Naive thymus-derived CD4-positive, alpha-beta T cell (primary cell): ENCODE measurements around the gene S100A16. TPM values are rescaled to one million over a fixed set of nuclear protein-coding genes. Genes with fewer than 3 reads are reported as not detected.

Experiments
- ATAC-seq: fragments of 150-1000 bp; cut with Tn5 transposase; 2 replicates; pipeline ENCODE4 v1.10.0; 2021; ENCODE audit warnings: mild to moderate bottlenecking, moderate library complexity
- CTCF ChIA-PET: fragments of 350-600 bp; sonication (Branson Sonifier 250); formaldehyde crosslinking; loops from one replicate; lab custom pipeline; 2021; ENCODE audit warnings: antibody characterized with exemption; lab: Charles Lee
- POLR2A ChIA-PET: fragments of 350-600 bp; sonication (Branson Sonifier 250); formaldehyde crosslinking; loops from one replicate; lab custom pipeline; 2021; ENCODE audit warnings: antibody characterized with exemption, inconsistent platforms; lab: Charles Lee
- DNase-seq, 9 donors: peaks; one replicate each; pipeline versions ENCODE4 v3.0.0 to v3.0.0-alpha.2; 2020 to 2022; ENCODE audit warnings: mixed read lengths in 1 of 9
- H3K27ac ChIP-seq: one replicate; pipeline ENCODE4 v1.7.0; 2013; ENCODE audit warnings: mild to moderate bottlenecking, low read depth, low read length, moderate library complexity
- H3K27me3 ChIP-seq, 2 donors: one replicate each; pipeline ENCODE4 v1.7.0; 2013; ENCODE audit warnings: low read length in 2 of 2, mild to moderate bottlenecking in 2 of 2, moderate library complexity in 2 of 2; ENCODE audit not compliant: control insufficient read depth in 2 of 2, insufficient read depth in 2 of 2
- H3K36me3 ChIP-seq, 3 experiments: 1 replicate in 2 of 3; 2 replicates in 1 of 3; pipeline ENCODE4 v1.7.0; 2013; ENCODE audit warnings: low read length in 3 of 3, mild to moderate bottlenecking in 3 of 3, moderate library complexity in 1 of 3; ENCODE audit not compliant: insufficient read depth in 3 of 3, control insufficient read depth in 2 of 3
- H3K4me1 ChIP-seq, 2 donors: one replicate each; pipeline ENCODE4 v1.7.0; 2013; ENCODE audit warnings: low read length in 2 of 2, mild to moderate bottlenecking in 2 of 2, moderate library complexity in 1 of 2; ENCODE audit not compliant: control insufficient read depth in 2 of 2, insufficient read depth in 2 of 2
- H3K4me3 ChIP-seq: 2 replicates; pipeline ENCODE4 v1.7.0; 2013; ENCODE audit warnings: mild to moderate bottlenecking, low read length
- H3K9me3 ChIP-seq, 3 experiments: 1 replicate in 2 of 3; 2 replicates in 1 of 3; pipeline ENCODE4 v1.7.0; 2013; ENCODE audit warnings: low read length in 3 of 3; ENCODE audit not compliant: control insufficient read depth in 2 of 3
- H3K27ac Mint-ChIP-seq, 9 donors: one replicate each; pipeline ENCODE4 v1.8.0; 2020 to 2022; ENCODE audit warnings: mixed read lengths in 9 of 9, mild to moderate bottlenecking in 8 of 9, moderate library complexity in 5 of 9, inconsistent platforms in 2 of 9
- H3K27me3 Mint-ChIP-seq, 5 donors: one replicate each; pipeline ENCODE4 v1.8.0; 2021 to 2022; ENCODE audit warnings: mixed read lengths in 5 of 5, mild to moderate bottlenecking in 1 of 5
- H3K36me3 Mint-ChIP-seq, 5 donors: one replicate each; pipeline ENCODE4 v1.8.0; 2020 to 2022; ENCODE audit warnings: mixed read lengths in 5 of 5, mild to moderate bottlenecking in 3 of 5, inconsistent platforms in 1 of 5
- H3K4me1 Mint-ChIP-seq, 7 donors: one replicate each; pipeline ENCODE4 v1.8.0; 2020 to 2022; ENCODE audit warnings: mixed read lengths in 7 of 7, mild to moderate bottlenecking in 3 of 7, inconsistent platforms in 1 of 7
- H3K4me3 Mint-ChIP-seq, 10 donors: one replicate each; pipeline ENCODE4 v1.8.0; 2020 to 2022; ENCODE audit warnings: mild to moderate bottlenecking in 10 of 10, mixed read lengths in 10 of 10, moderate library complexity in 6 of 10, inconsistent platforms in 2 of 10
- H3K9me3 Mint-ChIP-seq, 11 donors: one replicate each; pipeline ENCODE4 v1.8.0; 2020 to 2022; ENCODE audit warnings: mixed read lengths in 11 of 11, mild to moderate bottlenecking in 4 of 11, inconsistent platforms in 1 of 11, moderate library complexity in 1 of 11
- intact Hi-C, 2 donors: fragments of 100-400 bp; cut with micrococcal nuclease; formaldehyde crosslinking; loops; one replicate each; pipeline ENCODE4 v1.15.1; 2023
- polyA plus RNA-seq, 2 donors: library from polyadenylated mRNA; unstranded; fragments of 300-500 nt; fragmentation: Illumina TruSeq; gene quantifications; one replicate each; pipeline ENCODE4 v1.2.3, GENCODE V29; 2021
- total RNA-seq, 6 experiments: library from RNA in 5 of 6; stranded (reverse) in 5 of 6; gene quantifications; 1 replicate in 5 of 6; 2 replicates in 1 of 6; pipeline ENCODE4 v1.2.3 and lab custom pipeline; 2021 to 2026

S100A16 gene
- total and polyA plus RNA-seq, 7 experiments from 2014 or later = not detected

DNA sequence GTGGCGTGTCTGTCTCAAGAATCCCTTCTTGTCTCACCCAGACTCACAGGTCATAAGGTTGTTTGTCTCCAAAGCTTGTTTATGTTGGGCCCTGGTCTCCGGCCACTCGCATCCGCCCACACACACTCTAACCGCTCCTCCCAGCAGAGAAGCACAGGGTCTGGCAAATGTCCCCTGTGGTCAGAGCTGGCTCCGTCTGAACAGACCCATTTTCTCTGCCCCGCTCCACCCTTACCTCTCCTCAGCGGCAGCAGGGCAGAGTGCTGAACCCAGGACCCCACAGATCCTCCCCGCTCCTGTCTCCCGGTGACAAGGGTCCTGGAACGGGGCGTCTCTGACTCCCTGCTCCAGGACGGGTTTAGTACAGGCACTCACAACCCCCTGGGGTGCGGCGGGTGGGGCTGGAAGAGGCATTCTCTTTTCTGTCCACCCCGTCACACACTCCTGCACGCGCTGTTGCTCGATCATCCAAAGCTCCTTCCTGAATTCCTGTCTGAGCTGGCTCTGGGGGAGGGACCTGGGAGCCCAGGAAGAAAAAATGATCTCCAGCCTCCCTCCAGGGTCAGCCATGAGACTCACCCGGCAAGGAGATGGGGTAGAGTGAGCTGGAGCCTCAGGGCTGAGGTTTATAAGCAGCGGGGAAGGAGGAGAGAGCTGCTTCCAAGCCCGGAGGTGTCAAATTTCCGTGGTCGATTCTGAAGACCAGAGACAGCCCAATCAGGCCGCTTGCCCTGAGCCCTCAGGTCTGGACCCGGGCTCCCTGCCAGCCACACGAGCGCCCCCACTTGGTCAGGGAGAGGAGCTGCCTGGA lies 14.2 kb upstream of the S100A16 start, which contains the start of gene S100A13:
TSS of gene S100A13 (minus strand) at position 602 of the 811 bp plus-strand sequence. CDS start 1,033 bp downstream, outside the sequence.
- H3K4me3 Mint-ChIP-seq = peak within 1 kb of the TSS in 2 of 10 donors; percentile 23 to 56
- H3K27me3 ChIP-seq = peaks cover 0 to 2% of the 10 kb centered on the region in 2 donors
- peak within 1 kb of the TSS in 1 of 9 donors; percentile 74 for H3K27ac Mint-ChIP-seq
- no peak for DNase-seq
- H3K27me3 Mint-ChIP-seq = peaks cover 0 to 12% (median 0%) of the 10 kb centered on the region in 5 donors
- no peak within 1 kb of the TSS for H3K27ac ChIP-seq
- intact Hi-C loops = no loop called here
- ChIA-PET CTCF (interaction anchor here (0.8 kb wide), 1 partner anchor 81 kb away, joined by 3 read pairs; no protein-coding TSS in a partner anchor), POLR2A (interaction anchor here (0.6 kb wide), 1 partner anchor 17 kb away, joined by 3 read pairs; no protein-coding TSS in a partner anchor)
- H3K36me3 ChIP-seq = no peaks in the 10 kb centered on the region
- ATAC-seq = peak; percentile 31
- H3K4me1 Mint-ChIP-seq = peaks cover 0 to 14% (median 0%) of the 10 kb centered on the region in 7 donors
- H3K36me3 Mint-ChIP-seq = peaks cover 0 to 7% (median 0%) of the 10 kb centered on the region in 5 donors
- no peaks in the 10 kb centered on the region for H3K9me3 ChIP-seq
- peaks cover 0 to 2% (median 0%) of the 10 kb centered on the region in 11 donors for H3K9me3 Mint-ChIP-seq
- H3K4me1 ChIP-seq = no peaks in the 10 kb centered on the region
- no peak within 1 kb of the TSS for H3K4me3 ChIP-seq

DNA sequence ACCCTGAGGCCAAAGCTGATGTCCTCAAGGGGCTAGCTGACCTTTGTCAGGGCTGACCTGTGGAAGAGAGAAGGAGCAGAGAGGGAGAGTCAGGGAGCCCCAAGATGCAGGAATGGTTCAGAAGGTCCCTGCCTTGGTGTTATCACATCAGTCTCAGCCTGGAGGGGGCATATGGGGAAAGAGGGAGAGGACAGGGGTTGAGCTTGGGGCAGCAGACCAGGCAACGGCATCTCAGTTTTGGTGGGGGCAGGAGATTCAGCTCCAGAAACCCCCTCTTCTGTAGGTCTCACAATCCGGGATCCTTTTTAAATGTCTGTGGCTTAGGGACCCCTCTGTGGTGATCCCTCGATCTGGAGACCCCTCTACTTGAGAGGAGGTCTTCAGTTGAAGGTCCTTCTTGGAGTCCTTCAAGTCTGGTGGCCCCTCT lies 13.6 kb upstream of the S100A16 start:
- no peaks in the 10 kb centered on the region for H3K9me3 Mint-ChIP-seq

DNA sequence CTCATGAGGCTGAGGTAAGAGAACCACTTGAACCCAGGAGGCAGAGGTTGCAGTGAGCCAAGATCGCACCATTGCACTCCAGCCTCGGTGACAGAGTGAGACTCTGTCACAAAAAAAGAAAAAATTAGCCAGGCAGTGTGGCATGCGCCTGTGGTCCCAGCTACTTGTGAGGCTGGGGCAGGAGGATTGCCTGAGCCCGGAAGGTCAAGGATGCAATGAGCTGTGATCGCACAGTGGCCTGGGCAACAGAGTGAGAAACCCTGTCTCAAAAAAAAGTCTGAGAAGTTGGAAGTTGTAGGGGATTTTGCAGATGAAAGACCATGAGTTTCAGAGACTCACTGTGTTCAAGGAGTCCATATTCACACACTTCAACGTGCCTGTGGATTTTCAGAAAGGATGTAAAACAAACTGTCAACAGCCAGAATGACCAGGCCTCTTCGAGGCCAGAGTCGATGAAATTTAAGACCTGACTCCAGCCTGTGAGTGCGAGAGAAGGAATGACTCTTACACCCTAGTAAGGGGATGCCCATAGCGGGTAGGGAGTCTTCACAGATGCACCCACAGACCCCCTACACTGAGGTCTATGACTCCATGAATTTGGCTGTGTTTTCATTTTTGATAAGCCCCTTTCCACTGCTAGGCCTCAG lies 12.2 kb upstream of the S100A16 start:
- Mint-ChIP-seq H3K27ac (no peak overlapping the region), H3K4me1 (peaks cover 0 to 10% (median 0%) of the 10 kb centered on the region in 7 donors), H3K27me3 (peaks cover 0 to 12% (median 0%) of the 10 kb centered on the region in 5 donors), H3K36me3 (peaks cover 0 to 7% (median 0%) of the 10 kb centered on the region in 5 donors), H3K4me3 (no peak overlapping the region), H3K9me3 (no peaks in the 10 kb centered on the region)
- Histone ChIP-seq H3K9me3 (no peaks in the 10 kb centered on the region), H3K27ac (no peak overlapping the region), H3K27me3 (peaks cover 0 to 2% of the 10 kb centered on the region in 2 donors), H3K4me3 (no peak overlapping the region), H3K4me1 (no peaks in the 10 kb centered on the region), H3K36me3 (no peaks in the 10 kb centered on the region)
- POLR2A ChIA-PET = no interaction called here
- intact Hi-C loops = no loop called here
- ATAC-seq (no peak), DNase-seq (no peak)
- CTCF ChIA-PET = no interaction called here

More for the DNA sequence above, 13.6 kb upstream of the S100A16 start:
- no peak overlapping the region for H3K27ac Mint-ChIP-seq
- ChIA-PET POLR2A (no interaction called here), CTCF (interaction anchor here (0.8 kb wide), 1 partner anchor 82 kb away, joined by 3 read pairs; no protein-coding TSS in a partner anchor)
- no peak overlapping the region for H3K4me3 Mint-ChIP-seq
- H3K4me3 ChIP-seq = no peak overlapping the region
- peaks cover 0 to 7% (median 0%) of the 10 kb centered on the region in 5 donors for H3K36me3 Mint-ChIP-seq
- H3K4me1 Mint-ChIP-seq = peaks cover 0 to 11% (median 0%) of the 10 kb centered on the region in 7 donors
- intact Hi-C loops = no loop called here
- no peaks in the 10 kb centered on the region for H3K36me3 ChIP-seq
- peaks cover 0 to 2% of the 10 kb centered on the region in 2 donors for H3K27me3 ChIP-seq
- ATAC-seq (no peak), DNase-seq (no peak)
- H3K27me3 Mint-ChIP-seq = peaks cover 0 to 12% (median 0%) of the 10 kb centered on the region in 5 donors
- H3K9me3 ChIP-seq = no peaks in the 10 kb centered on the region
- H3K27ac ChIP-seq = no peak overlapping the region
- no peaks in the 10 kb centered on the region for H3K4me1 ChIP-seq

DNA sequence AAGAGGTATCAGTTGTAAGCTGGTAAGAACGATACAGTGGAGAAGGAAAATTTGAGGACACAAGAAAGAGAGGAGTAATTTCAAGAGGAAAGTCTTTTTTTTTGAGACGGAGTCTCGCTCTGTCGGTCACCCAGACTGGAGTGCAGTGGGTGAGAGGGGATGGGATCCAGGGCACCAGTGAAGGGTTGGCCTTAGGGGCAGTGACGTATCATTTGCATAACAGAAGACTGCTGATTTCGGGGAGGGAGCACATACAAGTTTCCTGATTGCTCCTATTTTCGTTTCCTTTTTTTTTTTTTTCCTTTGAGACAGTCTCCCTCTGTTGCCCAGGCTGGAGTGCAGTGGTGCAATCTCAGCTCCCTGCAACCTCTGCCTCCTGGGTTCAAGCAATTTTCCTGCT lies 10.2 kb upstream of the S100A16 start:
- ATAC-seq (peak; percentile 26), DNase-seq (no peak)
- H3K27me3 Mint-ChIP-seq = peaks cover 0 to 12% (median 0%) of the 10 kb centered on the region in 5 donors
- Histone ChIP-seq H3K36me3 (no peaks in the 10 kb centered on the region), H3K27me3 (peaks cover 0 to 2% of the 10 kb centered on the region in 2 donors), H3K4me1 (no peaks in the 10 kb centered on the region), H3K9me3 (no peaks in the 10 kb centered on the region), H3K27ac (no peak overlapping the region), H3K4me3 (no peak overlapping the region)
- no peak overlapping the region for H3K27ac Mint-ChIP-seq
- ChIA-PET CTCF (no interaction called here), POLR2A (no interaction called here)
- peaks cover 0 to 7% (median 0%) of the 10 kb centered on the region in 5 donors for H3K36me3 Mint-ChIP-seq
- no peak overlapping the region for H3K4me3 Mint-ChIP-seq
- intact Hi-C loops = no loop called here
- H3K9me3 Mint-ChIP-seq = no peaks in the 10 kb centered on the region
- H3K4me1 Mint-ChIP-seq = peaks cover 0 to 10% (median 0%) of the 10 kb centered on the region in 7 donors

DNA sequence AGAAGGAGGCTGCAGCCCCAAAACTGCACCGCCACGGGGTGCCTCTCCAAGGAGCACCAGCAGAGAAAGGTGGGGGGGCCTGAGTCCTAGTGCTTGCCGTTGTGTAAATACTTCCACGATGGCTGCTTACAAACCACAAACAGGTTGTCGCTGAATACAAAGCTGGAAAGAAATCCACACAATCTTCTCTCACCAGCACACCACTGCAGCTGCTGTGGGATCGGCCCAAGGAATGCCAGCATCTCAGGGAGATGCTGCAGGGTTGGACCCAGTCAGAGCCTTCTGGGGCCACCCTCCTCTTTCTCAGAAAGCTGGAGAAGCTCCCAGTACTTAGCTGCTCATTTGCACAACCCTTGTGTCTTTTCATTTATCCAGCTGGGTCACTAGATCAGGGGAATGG lies 6.2 kb upstream of the S100A16 start:
- Histone ChIP-seq H3K36me3 (no peaks in the 10 kb centered on the region), H3K9me3 (no peaks in the 10 kb centered on the region), H3K4me1 (no peaks in the 10 kb centered on the region), H3K4me3 (no peak overlapping the region), H3K27me3 (no peaks in the 10 kb centered on the region), H3K27ac (no peak overlapping the region)
- POLR2A ChIA-PET = interaction anchor here (1.0 kb wide), 1 partner anchor 15 kb away, joined by 4 read pairs; the partner anchor contains the start of gene CHTOP
- peaks cover 0 to 5% (median 0%) of the 10 kb centered on the region in 5 donors for H3K36me3 Mint-ChIP-seq
- no peak overlapping the region for H3K27ac Mint-ChIP-seq
- no peaks in the 10 kb centered on the region for H3K9me3 Mint-ChIP-seq
- H3K4me1 Mint-ChIP-seq = peaks cover 0 to 8% (median 0%) of the 10 kb centered on the region in 7 donors
- DNase-seq = no peak
- H3K27me3 Mint-ChIP-seq = peaks cover 0 to 2% (median 0%) of the 10 kb centered on the region in 5 donors
- H3K4me3 Mint-ChIP-seq = no peak overlapping the region
- intact Hi-C loops = loop anchor here in 1 of 2 donors (5.0 kb wide), 1 partner anchor 52 kb away; the partner anchor contains the start of gene S100A2
- no peak for ATAC-seq
- CTCF ChIA-PET = interaction anchor here (0.8 to 1.7 kb wide), 3 partner anchors 87 to 129 kb away, joined by 3 to 4 read pairs (median 4); no protein-coding TSS in a partner anchor

DNA sequence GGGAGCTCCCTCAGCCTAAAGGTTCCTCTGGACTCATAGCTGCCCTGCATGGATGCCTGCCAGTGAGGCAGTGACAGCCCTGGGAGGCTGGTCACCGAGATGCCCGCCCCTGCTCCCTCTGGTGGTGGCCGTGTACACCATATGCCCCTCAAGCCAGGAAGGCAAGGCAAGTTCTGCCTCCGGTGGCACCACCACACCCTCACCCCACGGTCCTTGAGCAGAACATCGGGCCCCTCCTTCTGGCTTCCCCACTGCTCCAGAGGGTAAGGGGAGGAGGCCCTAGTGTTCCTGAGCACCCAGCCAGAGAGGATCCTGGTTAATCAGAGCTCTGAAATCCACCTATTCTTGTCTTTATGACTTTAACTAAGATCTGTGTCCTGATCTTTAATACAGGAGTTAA lies 4.7 kb upstream of the S100A16 start:
- POLR2A ChIA-PET = no interaction called here
- Mint-ChIP-seq H3K27ac (peak overlapping the region in 1 of 9 donors; percentile 28), H3K36me3 (no peaks in the 10 kb centered on the region), H3K4me1 (peaks cover 0 to 6% (median 0%) of the 10 kb centered on the region in 7 donors), H3K4me3 (no peak overlapping the region), H3K9me3 (no peaks in the 10 kb centered on the region), H3K27me3 (peaks cover 0 to 5% (median 0%) of the 10 kb centered on the region in 5 donors)
- CTCF ChIA-PET = interaction anchor here (0.6 to 1.7 kb wide), 7 partner anchors 22 to 163 kb away, joined by 3 to 4 read pairs (median 3); no protein-coding TSS in a partner anchor
- H3K4me1 ChIP-seq = no peaks in the 10 kb centered on the region
- peak in 6 of 9 donors; percentile 19 to 77 (median 41) for DNase-seq
- intact Hi-C loops = loop anchor here (1.0 to 5.0 kb wide), 5 partner anchors 45 to 106 kb away; partner anchors contain the start of gene S100A2 (in 1 of the 2)
- H3K4me3 ChIP-seq = no peak overlapping the region
- H3K9me3 ChIP-seq = no peaks in the 10 kb centered on the region
- H3K27me3 ChIP-seq = no peaks in the 10 kb centered on the region
- ATAC-seq = peak; percentile 88
- H3K27ac ChIP-seq = no peak overlapping the region
- H3K36me3 ChIP-seq = no peaks in the 10 kb centered on the region
